ENCODE measurements around the gene SYTL2.

The SYTL2 gene

GRCh38 chr11:85717429-85717828 is 93.5 kb downstream of the SYTL2 start:
- DNase-seq (ENCODE audit: low read depth), result no peak
- H3K4me3 ChIP-seq (ENCODE audit: control insufficient read depth, low read depth, low read length), result no peak overlapping the region
- TF ChIP-seq CTCF (IDR thresholded peaks at IDR 0.05; ENCODE audit: control insufficient read depth, insufficient read depth, low read depth, low read length, missing control alignments), result no peak

- DNase-seq (ENCODE audit: low read depth), result no peak
Measured at GRCh38 chr11:85712953-85713352, 98.0 kb downstream of the SYTL2 start.

GRCh38 chr11:85710917-85711316 is 100.0 kb downstream of the SYTL2 start:
- no peak overlapping the region for H3K4me3 ChIP-seq (ENCODE audit: control insufficient read depth, low read depth, low read length)
- TF ChIP-seq CTCF (IDR thresholded peaks at IDR 0.05; ENCODE audit: control insufficient read depth, insufficient read depth, low read depth, low read length, missing control alignments), result no peak
- DNase-seq (ENCODE audit: low read depth), result no peak

More at GRCh38 chr11:85712953-85713352, 98.0 kb downstream of the SYTL2 start:
- no peak for TF ChIP-seq CTCF (IDR thresholded peaks at IDR 0.05; ENCODE audit: control insufficient read depth, insufficient read depth, low read depth, low read length, missing control alignments)
- H3K4me3 ChIP-seq (ENCODE audit: control insufficient read depth, low read depth, low read length), result no peak overlapping the region

- no peak for TF ChIP-seq CTCF (IDR thresholded peaks at IDR 0.05; ENCODE audit: control insufficient read depth, insufficient read depth, low read depth, low read length, missing control alignments)
- no peak overlapping the region for H3K4me3 ChIP-seq (ENCODE audit: control insufficient read depth, low read depth, low read length)
- DNase-seq (ENCODE audit: low read depth), result no peak
Measured at GRCh38 chr11:85709941-85710702, 100.8 kb downstream of the SYTL2 start.

- no peak overlapping the region for H3K4me3 ChIP-seq (ENCODE audit: control insufficient read depth, low read depth, low read length)
- DNase-seq (ENCODE audit: low read depth), result no peak
- TF ChIP-seq CTCF (IDR thresholded peaks at IDR 0.05; ENCODE audit: control insufficient read depth, insufficient read depth, low read depth, low read length, missing control alignments), result no peak
Measured at GRCh38 chr11:85705800-85706199, 105.1 kb downstream of the SYTL2 start.

- TF ChIP-seq CTCF (IDR thresholded peaks at IDR 0.05; ENCODE audit: control insufficient read depth, insufficient read depth, low read depth, low read length, missing control alignments), result no peak
- no peak for DNase-seq (ENCODE audit: low read depth)
Measured at GRCh38 chr11:85704967-85705366, 106.0 kb downstream of the SYTL2 start.

More at GRCh38 chr11:85704967-85705366, 106.0 kb downstream of the SYTL2 start:
- no peak overlapping the region for H3K4me3 ChIP-seq (ENCODE audit: control insufficient read depth, low read depth, low read length)
